Transverse colon (tissue), 4 donors: ENCODE measurements around the gene FAU.

Experiments used
- CTCF ChIP-seq, 5 experiments: fragments of 200-600 bp in 3 of 5; fragments of 450-650 bp in 2 of 5; sonication (generic) in 3 of 5; IDR thresholded peaks; 1 replicate in 2 of 5; 2 replicates in 3 of 5; pipeline ENCODE4 v1.5.1; 2016 to 2017; ENCODE audit warnings: antibody characterized with exemption in 5 of 5, inconsistent platforms in 3 of 5, mild to moderate bottlenecking in 2 of 5, moderate library complexity in 1 of 5
- EP300 ChIP-seq: sonication (generic); formaldehyde crosslinking; IDR thresholded peaks from one replicate; pipeline ENCODE4 v1.6.1; 2017; ENCODE audit warnings: antibody characterized with exemption, low read depth
- POLR2A ChIP-seq: fragments of 450-650 bp; IDR thresholded peaks from one replicate; pipeline ENCODE4 v1.6.1; 2016; ENCODE audit warnings: antibody characterized with exemption, mild to moderate bottlenecking, moderate library complexity
- POLR2AphosphoS5 ChIP-seq, 3 donors: sonication (generic); formaldehyde crosslinking; IDR thresholded peaks; one replicate each; pipeline ENCODE4 v1.6.1; 2016; ENCODE audit warnings: antibody characterized with exemption in 3 of 3

GRCh38 chr11:65084598-65085375, 37.1 kb downstream of the FAU start:
- no peak for TF ChIP-seq POLR2AphosphoS5 (IDR thresholded peaks at IDR 0.05)
- no peak for TF ChIP-seq POLR2A
- TF ChIP-seq CTCF (IDR thresholded peaks at IDR 0.05), result no peak
- TF ChIP-seq EP300, result no peak
